Adrenal gland (tissue), 12 donors: ENCODE measurements around the gene OVOL2. TPM values are rescaled to one million over a fixed set of nuclear protein-coding genes. Genes with fewer than 3 reads are reported as not detected.

Source experiments
- DNase-seq, 7 donors: peaks; one replicate each; pipeline ENCODE4 v3.0.0-alpha.2; 2019 to 2020
- H3K27ac ChIP-seq, 5 donors: fragments of 200-600 bp; sonication (generic) in 4 of 5; 1 replicate in 3 of 5; 2 replicates in 2 of 5; pipeline versions ENCODE4 v1.5.1 to v1.8.0; 2016 to 2020; ENCODE audit warnings: mild to moderate bottlenecking in 1 of 5
- H3K27me3 ChIP-seq: fragments of 200-600 bp; 2 replicates; pipeline ENCODE4 v1.8.0; 2021
- H3K36me3 ChIP-seq, 2 donors: fragments of 200-600 bp; replicated peaks in 1 of 2; 1 replicate in 1 of 2; 2 replicates in 1 of 2; pipeline versions ENCODE4 v1.5.1 to v1.8.0; 2018 to 2022
- H3K4me1 ChIP-seq, 2 donors: fragments of 200-600 bp; replicated peaks in 1 of 2; 1 replicate in 1 of 2; 2 replicates in 1 of 2; pipeline versions ENCODE4 v1.5.1 to v1.8.0; 2018 to 2021
- H3K4me3 ChIP-seq, 4 donors: fragments of 200-600 bp; sonication (generic) in 3 of 4; one replicate each; pipeline ENCODE4 v1.5.1; 2016 to 2018
- H3K9me3 ChIP-seq, 3 donors: fragments of 200-600 bp; sonication (generic) in 1 of 3; replicated peaks in 1 of 3; 1 replicate in 2 of 3; 2 replicates in 1 of 3; pipeline versions ENCODE4 v1.5.1 to v1.8.0; 2016 to 2021
- POLR2A ChIP-seq, 2 donors: fragments of 450-650 bp; IDR thresholded peaks; one replicate each; pipeline ENCODE4 v1.6.1; 2017; ENCODE audit warnings: antibody characterized with exemption in 2 of 2, mild to moderate bottlenecking in 2 of 2, moderate library complexity in 1 of 2
- whole genome bisulfite sequencing, 4 donors: extraction: QIAGEN DNeasy Blood & Tissue Kit in 2 of 4; methylation state at CpG; one replicate each; pipeline versions ENCODE4 v1.1.5 to v1.1.7; 2013 to 2017; 5-methylcytosine and 5-hydroxymethylcytosine counted together
- intact Hi-C, 2 donors: fragments of 100-400 bp; cut with DNase I; formaldehyde crosslinking; loops; one replicate each; pipeline versions ENCODE4 v1.14.1 to v1.15.0; 2022 to 2023
- polyA plus RNA-seq, 3 donors: library from polyadenylated mRNA; stranded (reverse); fragments of 200-250 nt in 2 of 3; fragments of 350-450 nt in 1 of 3; fragmentation: Illumina TruSeq in 1 of 3; extraction: RNeasy Lipid Tissue Mini Kit (QIAGEN cat#74804) in 1 of 3; gene quantifications; one replicate each; pipeline ENCODE4 v1.2.3, GENCODE V29; 2013 to 2014
- total RNA-seq, 9 donors: library from RNA; depleted of rRNA in 4 of 9; stranded (reverse); fragments of >200 nt in 4 of 9; fragments of 120-200 nt in 1 of 9; fragmentation: NEBNext Ultra II Directional in 1 of 9; extraction: Animal tissue kit (Norgen Biotek cat#: 25700) in 1 of 9; gene quantifications; one replicate each; pipeline versions ENCODE4 v1.1.0 to v1.2.4, GENCODE V29; 2013 to 2023
- TF ChIP-seq, protein P1 (sequence below), 6 experiments: fragments of 450-650 bp in 4 of 6; fragments of 200-600 bp in 2 of 6; sonication (generic) in 1 of 6; IDR thresholded peaks; 1 replicate in 5 of 6; 2 replicates in 1 of 6; pipeline versions ENCODE4 v1.5.1 to v1.8.0; 2016 to 2021; ENCODE audit warnings: antibody characterized with exemption in 6 of 6, mild to moderate bottlenecking in 2 of 6, moderate library complexity in 1 of 6
- donor health status: healthy with polysubstance abuse.
- donor health status: Bipolar disorder and iron deficiency.
- donor health status: DM: yes; HTN: yes; CAD: no.
- donor health status: DM: no; HTN: no; CAD: no.
- donor health status: DM: no; HTN: no; CAD: no.
- donor health status: DM: yes; HTN: yes; CAD: no.

The OVOL2 gene
- total and polyA plus RNA-seq, 12 donors, result not detected

DNA sequence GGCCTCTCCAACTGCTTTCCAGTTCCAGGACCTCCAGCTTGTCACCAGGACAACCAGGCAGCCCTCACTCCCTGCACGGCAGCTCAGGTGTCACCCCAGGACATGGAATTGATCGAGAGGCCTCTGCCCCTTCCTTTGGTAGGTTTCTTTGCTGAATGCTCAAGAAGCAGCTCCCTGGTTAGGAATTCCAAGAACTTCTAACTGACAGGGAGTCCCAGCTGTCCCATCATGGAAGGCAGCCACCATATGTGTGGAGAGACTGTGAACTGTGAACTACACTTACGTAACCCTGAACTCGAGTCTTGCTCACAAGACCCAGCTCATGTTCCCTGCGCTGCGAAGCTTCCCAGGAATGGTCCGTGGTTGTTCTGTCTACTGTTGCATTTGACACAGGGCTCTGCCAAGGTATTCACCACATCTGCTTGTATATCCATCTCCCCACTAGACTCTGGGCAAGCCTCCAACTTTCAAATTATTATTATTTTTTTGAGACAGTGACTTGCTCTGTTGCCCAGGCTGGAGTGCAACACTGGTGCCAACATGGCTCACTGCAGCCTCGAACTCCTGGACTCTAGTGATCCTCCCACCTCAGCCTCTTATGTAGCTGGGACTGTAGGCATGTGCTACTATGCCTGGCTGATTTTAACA, 53.2 kb downstream of the OVOL2 start:
- H3K36me3 ChIP-seq, result no peaks in the 10 kb centered on the region
- H3K27ac ChIP-seq, result no peak overlapping the region
- H3K27me3 ChIP-seq, result no peaks in the 10 kb centered on the region
- no peak overlapping the region for H3K4me3 ChIP-seq
- H3K4me1 ChIP-seq, result peaks cover 0 to 8% of the 10 kb centered on the region in 2 donors
- peak in 2 of 7 donors; percentile 7 to 60 for DNase-seq
- intact Hi-C loops, result no loop called here
- WGBS, 4 donors, result 67 to 86% (median 77%) methylated on average over 6 to 8 of the region's 8 CpGs
- TF ChIP-seq, protein P1, sequence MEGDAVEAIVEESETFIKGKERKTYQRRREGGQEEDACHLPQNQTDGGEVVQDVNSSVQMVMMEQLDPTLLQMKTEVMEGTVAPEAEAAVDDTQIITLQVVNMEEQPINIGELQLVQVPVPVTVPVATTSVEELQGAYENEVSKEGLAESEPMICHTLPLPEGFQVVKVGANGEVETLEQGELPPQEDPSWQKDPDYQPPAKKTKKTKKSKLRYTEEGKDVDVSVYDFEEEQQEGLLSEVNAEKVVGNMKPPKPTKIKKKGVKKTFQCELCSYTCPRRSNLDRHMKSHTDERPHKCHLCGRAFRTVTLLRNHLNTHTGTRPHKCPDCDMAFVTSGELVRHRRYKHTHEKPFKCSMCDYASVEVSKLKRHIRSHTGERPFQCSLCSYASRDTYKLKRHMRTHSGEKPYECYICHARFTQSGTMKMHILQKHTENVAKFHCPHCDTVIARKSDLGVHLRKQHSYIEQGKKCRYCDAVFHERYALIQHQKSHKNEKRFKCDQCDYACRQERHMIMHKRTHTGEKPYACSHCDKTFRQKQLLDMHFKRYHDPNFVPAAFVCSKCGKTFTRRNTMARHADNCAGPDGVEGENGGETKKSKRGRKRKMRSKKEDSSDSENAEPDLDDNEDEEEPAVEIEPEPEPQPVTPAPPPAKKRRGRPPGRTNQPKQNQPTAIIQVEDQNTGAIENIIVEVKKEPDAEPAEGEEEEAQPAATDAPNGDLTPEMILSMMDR (IDR thresholded peaks at IDR 0.05), result no peak
- TF ChIP-seq POLR2A (IDR thresholded peaks at IDR 0.05), result no peak
- H3K9me3 ChIP-seq, result no peaks in the 10 kb centered on the region

DNA sequence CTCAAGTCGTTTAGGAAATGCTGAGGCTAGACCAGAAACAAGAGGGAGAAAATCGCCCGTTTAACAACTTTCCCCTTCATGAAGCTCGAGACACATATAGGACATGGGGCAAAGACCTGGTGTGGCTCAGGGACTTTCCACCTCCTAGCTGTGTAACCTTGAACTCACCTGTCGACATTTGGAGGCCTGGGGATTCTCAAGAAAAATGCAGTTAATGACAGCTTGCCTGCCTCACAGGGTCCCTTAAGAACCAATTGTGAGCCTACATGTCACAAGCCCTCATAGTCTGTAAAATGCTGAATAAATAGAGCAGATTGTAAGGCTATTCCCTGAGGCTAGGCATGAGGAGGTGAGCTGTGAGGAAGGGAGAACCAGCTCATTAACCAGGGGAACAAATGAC, 53.8 kb downstream of the OVOL2 start:
- intact Hi-C loops, result no loop called here
- 58 to 89% (median 79%) methylated on average over 5 of the region's 5 CpGs for WGBS, 4 donors
- no peak overlapping the region for H3K27ac ChIP-seq

DNA sequence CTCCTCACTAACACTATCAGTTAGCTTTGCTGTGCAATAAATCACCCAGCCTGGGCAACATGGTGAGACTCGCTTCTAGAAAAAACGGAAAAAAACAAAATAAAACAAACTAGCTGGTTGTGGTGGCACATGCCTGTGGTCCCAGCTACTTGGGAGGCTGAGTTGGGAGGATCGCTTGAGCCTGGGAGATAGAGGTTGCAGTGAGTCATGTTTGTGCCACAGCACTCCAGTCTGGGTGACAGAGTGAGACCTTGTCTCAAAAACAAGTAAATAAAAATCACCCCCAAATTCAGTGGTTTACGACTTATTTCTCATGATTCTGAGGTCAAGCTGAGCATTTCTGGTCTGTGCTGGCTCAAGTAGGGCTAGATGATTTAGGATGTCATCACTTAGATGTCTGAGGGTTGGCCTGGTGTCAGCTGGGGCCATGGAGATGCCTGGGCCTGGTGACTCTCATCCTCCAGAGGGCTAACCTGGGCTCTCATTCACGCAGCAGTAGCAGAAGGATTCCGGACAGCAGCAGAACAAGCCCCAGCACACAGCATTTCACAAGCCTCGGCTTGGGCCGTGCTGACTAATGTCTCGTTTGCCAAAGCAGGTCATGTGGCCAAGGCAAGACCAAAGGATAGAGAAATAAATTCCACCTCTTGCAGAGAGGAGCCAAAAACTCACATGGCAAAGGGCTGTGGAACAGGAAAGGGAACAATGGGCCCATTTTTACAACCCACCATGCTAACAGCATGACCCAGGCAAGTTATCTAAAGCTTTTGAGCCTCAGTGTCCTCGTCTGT, 56.4 kb downstream of the OVOL2 start:
- intact Hi-C loops, result no loop called here
- Histone ChIP-seq H3K27me3 (no peaks in the 10 kb centered on the region), H3K4me1 (peaks cover 0 to 4% of the 10 kb centered on the region in 2 donors), H3K9me3 (no peaks in the 10 kb centered on the region), H3K27ac (peak overlapping the region in 4 of 5 donors; percentile 11 to 77 (median 48)), H3K36me3 (no peaks in the 10 kb centered on the region), H3K4me3 (no peak overlapping the region)
- WGBS, 4 donors, result 43 to 60% (median 53%) methylated on average over 8 to 10 of the region's 10 CpGs
- peak; percentile 71 to 92 (median 89) for DNase-seq
- TF ChIP-seq POLR2A (IDR thresholded peaks at IDR 0.05), result peak in 1 of 2 donors; percentile 24
- TF ChIP-seq, protein P1 (IDR thresholded peaks at IDR 0.05), result peak in 3 of 6 experiments; percentile 21 to 34 (median 24)

More for the DNA sequence above, 53.8 kb downstream of the OVOL2 start:
- Histone ChIP-seq H3K27me3 (no peaks in the 10 kb centered on the region), H3K4me3 (no peak overlapping the region), H3K9me3 (no peaks in the 10 kb centered on the region), H3K36me3 (no peaks in the 10 kb centered on the region), H3K4me1 (peaks cover 0 to 8% of the 10 kb centered on the region in 2 donors)
- DNase-seq, result no peak
- TF ChIP-seq POLR2A (IDR thresholded peaks at IDR 0.05), result no peak
- TF ChIP-seq, protein P1 (IDR thresholded peaks at IDR 0.05), result no peak

DNA sequence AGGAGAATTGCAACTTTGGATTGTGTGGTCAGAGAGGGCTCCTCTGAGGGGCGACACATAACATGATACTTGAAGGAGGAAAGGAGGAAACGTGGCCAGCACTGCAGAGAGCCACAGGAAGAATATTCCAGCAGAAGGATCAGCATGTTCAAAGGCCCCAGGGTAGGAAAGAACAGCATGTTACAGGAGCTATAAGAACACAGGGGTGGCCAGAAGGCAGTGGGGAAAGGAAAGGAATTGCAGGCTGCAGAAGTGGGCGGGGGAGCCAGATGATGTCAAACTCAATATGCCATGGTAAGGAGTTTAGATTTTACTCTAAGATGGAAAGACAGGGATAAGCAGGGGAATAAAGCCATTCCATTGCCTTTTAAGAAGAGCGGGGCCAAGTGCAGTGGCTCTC, 58.1 kb downstream of the OVOL2 start:
- intact Hi-C loops, result loop anchor here (10.0 kb wide), 2 partner anchors 325 to 495 kb away; no protein-coding TSS in a partner anchor
- 84 to 89% (median 88%) methylated on average over 4 of the region's 4 CpGs for WGBS, 4 donors
- DNase-seq, result no peak
- Histone ChIP-seq H3K9me3 (no peaks in the 10 kb centered on the region), H3K27ac (no peak overlapping the region), H3K4me1 (peaks cover 0 to 8% of the 10 kb centered on the region in 2 donors), H3K4me3 (no peak overlapping the region), H3K27me3 (no peaks in the 10 kb centered on the region), H3K36me3 (no peaks in the 10 kb centered on the region)
- TF ChIP-seq, protein P1 (IDR thresholded peaks at IDR 0.05), result no peak
- no peak for TF ChIP-seq POLR2A (IDR thresholded peaks at IDR 0.05)
